ENCODE measurements around the gene GNB3.

Gene GNB3

GRCh38 chr12:6840761-6841515 lies at the start of gene GNB3:
GNB3 (plus strand) TSS chr12:6840925; CDS start chr12:6841288, 363 bp downstream.
- DNase-seq, result no peak

- no peak for DNase-seq
Observed at GRCh38 chr12:6791931-6792520, 48.7 kb upstream of the GNB3 start.

GRCh38 chr12:6792522-6793201 lies 48.1 kb upstream of the GNB3 start:
- DNase-seq, result no peak

- DNase-seq, result no peak
Observed at GRCh38 chr12:6795088-6795487, 45.6 kb upstream of the GNB3 start.

GRCh38 chr12:6796576-6796975 lies 44.1 kb upstream of the GNB3 start:
- no peak for DNase-seq

- no peak for DNase-seq
Observed at GRCh38 chr12:6799147-6799546, 41.6 kb upstream of the GNB3 start.

DNA sequence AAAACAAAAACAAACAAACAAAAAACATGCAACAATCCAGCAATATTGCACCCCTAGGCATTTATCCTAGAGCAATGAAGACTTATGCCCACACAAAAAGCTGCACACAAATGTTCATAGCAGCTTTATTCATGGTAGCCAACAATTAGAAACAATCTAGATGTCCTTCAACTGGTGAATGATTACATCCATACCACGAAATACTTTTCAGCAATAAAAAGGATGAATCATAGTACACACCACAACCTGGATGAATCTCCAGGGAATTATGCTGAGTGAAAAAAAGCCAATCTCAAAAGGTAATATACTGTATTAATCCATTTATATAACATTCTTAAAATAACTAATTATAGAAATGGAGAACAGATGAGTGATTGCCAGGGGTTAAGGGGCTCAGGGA lies 33.6 kb upstream of the GNB3 start:
- no peak for DNase-seq

DNA sequence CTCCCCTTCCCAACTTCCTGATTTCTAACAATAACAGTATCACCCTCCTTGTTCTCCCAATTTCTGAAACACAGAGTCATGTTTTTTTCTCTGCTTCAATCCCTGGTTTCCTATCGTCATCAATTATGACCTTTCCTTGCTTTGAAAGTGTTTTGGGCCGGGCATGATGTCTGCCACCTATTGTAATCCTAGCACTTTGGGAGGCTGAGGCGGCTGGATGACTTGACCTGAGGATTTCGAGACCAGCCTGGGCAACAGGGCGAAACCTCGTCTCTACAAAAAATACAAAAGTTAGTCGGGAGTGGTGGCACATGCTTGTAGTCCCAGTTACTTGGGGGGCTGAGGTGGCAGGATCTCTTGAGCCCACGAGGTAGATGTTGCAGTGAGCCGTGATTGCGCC lies 31.7 kb upstream of the GNB3 start:
- no peak for DNase-seq

GRCh38 chr12:6810758-6811157 lies 30.0 kb upstream of the GNB3 start:
- no peak for DNase-seq

DNA sequence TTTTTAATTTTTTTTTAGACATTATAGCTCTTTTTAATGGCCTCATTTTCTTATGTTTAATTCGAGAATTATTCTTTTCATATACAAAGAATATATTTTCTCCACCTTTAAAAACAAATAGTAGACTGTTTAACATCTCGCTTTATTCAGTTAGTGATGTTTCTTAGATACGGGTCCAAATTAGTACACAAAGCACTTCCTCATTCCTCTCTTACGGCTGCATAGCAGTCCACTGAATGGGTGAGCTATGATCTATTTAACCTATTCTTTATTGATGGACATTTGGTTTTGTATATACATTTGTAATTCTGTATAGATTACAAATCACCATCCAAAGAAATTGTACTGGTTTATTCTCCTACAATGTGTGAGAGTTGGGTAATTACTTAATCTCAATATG lies 27.4 kb upstream of the GNB3 start:
- no peak for DNase-seq

GRCh38 chr12:6816598-6816997 lies 24.1 kb upstream of the GNB3 start:
- DNase-seq, result no peak

GRCh38 chr12:6817098-6817497 lies 23.6 kb upstream of the GNB3 start:
- no peak for DNase-seq

DNA sequence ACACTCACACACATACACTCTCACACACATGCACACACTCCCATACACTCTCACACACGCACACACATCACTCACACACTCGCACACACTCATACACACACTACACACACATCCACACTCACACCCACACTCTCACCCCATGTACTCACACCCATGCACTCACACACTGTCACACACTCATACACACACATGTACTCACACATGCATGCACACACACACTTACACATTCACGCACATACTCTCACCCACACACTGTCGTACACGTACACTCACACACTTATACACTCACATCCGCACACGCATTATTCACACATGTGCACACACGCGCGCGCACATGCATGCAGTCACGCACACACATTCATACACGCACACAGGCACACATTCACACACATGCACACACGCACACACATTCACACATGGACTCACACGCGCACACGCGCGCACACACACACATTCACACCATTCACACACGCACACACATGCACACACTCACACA lies 23.0 kb upstream of the GNB3 start:
- no peak for DNase-seq

- no peak for DNase-seq
Observed at GRCh38 chr12:6818222-6818621, 22.5 kb upstream of the GNB3 start.

- no peak for DNase-seq
Observed at GRCh38 chr12:6818645-6819044, 22.1 kb upstream of the GNB3 start.

DNA sequence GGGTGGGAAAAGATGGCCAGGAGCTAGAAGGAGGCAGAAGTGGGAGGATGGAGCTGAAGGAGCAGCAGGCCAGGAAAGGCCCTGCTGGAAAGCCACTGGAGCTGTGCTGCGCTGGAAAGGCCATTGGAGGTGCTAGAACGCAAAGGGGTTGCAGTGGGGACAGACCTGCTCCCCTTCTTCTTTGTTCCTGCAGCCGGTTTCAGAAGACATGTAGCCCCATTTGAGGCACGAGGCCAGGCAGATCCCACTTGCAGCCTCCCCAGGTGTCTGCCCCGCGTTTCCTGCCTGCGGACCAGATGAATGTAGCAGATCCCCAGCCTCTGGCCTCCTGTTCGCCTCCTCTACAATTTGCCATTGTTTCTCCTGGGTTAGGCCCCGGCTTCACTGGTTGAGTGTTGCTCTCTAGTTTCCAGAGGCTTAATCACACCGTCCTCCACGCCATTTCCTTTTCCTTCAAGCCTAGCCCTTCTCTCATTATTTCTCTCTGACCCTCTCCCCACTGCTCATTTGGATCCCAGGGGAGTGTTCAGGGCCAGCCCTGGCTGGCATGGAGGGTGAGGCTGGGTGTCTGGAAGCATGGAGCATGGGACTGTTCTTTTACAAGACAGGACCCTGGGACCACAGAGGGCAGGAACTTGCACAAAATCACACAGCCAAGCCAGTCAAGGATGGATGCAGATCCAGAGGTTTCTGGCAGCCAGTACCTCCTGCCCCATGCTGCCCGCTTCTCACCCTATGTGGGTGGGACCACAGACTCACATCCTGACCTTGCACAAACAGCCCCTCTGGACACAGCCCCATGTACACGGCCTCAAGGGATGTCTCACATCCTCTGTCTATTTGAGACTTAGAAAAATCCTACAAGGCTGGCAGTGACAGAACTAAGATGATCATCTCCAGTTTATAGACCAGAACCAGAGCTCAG lies 21.4 kb upstream of the GNB3 start:
- no peak for DNase-seq

DNA sequence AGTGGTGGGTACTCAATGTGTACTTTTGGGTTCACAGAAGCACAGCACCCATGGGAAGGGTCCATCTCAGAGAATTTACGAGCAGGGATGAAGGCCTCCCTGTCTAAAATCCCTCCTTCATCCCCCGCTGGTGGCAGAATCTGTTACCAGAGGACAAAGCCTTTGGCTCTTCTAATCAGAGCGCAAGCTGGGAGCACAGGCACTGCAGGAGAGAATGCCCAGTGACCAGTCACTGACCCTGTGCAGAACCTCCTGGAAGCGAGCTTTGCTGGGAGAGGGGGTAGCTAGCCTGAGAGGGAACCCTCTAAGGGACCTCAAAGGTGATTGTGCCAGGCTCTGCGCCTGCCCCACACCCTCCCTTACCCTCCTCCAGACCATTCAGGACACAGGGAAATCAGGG lies 20.6 kb upstream of the GNB3 start:
- DNase-seq, result no peak

GRCh38 chr12:6821591-6822425 lies 18.9 kb upstream of the GNB3 start, which contains the start of gene GPR162:
GPR162 (plus strand) TSS chr12:6821821; CDS start chr12:6823899, 2,078 bp downstream.
- DNase-seq, result no peak

- DNase-seq, result no peak
Observed at GRCh38 chr12:6822426-6823135, 18.1 kb upstream of the GNB3 start.

- no peak for DNase-seq
Observed at GRCh38 chr12:6823182-6824084, 17.3 kb upstream of the GNB3 start.

Measured in SW 1271 (cell line).